ENCODE measurements around the gene RASD1.

The RASD1 gene

DNA sequence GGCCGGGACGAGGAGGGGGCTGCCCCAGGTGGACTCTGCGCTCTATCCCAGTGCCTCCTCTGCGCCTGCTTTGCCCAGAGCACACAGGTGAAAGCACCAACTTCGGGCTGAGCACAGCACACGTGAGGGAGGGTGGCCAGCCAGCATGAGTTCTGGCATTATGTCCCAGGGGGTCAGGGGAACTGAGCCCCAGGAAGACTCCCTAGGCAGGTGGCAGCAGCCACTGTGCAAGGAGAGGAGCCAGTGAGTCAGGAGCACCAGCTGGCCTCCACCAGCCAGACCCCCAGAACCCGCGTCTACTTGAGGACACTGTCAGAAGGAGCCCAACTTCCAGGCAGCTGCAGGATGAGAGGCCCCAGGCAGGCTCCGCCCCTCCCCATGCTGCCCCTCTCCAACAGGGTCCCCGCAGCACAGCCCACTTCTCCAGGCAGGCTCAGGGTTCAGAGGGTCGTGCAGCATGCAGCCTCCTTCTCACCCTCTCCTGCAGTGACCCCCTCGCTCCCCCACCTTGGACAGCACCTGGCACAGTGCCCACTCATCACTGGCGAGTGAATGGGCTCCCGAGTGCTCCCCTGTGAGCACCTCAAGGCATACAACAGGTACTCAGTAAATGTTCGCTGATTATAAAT, 44.2 kb upstream of the RASD1 start:
- TF ChIP-seq, protein P1, sequence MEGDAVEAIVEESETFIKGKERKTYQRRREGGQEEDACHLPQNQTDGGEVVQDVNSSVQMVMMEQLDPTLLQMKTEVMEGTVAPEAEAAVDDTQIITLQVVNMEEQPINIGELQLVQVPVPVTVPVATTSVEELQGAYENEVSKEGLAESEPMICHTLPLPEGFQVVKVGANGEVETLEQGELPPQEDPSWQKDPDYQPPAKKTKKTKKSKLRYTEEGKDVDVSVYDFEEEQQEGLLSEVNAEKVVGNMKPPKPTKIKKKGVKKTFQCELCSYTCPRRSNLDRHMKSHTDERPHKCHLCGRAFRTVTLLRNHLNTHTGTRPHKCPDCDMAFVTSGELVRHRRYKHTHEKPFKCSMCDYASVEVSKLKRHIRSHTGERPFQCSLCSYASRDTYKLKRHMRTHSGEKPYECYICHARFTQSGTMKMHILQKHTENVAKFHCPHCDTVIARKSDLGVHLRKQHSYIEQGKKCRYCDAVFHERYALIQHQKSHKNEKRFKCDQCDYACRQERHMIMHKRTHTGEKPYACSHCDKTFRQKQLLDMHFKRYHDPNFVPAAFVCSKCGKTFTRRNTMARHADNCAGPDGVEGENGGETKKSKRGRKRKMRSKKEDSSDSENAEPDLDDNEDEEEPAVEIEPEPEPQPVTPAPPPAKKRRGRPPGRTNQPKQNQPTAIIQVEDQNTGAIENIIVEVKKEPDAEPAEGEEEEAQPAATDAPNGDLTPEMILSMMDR (conservative IDR thresholded peaks at IDR 0.05; ENCODE audit: low read depth, low read length), result no peak
- no peak overlapping the region for H3K4me3 ChIP-seq (ENCODE audit: low read length)
- no peak for DNase-seq (ENCODE audit: low read depth)

DNA sequence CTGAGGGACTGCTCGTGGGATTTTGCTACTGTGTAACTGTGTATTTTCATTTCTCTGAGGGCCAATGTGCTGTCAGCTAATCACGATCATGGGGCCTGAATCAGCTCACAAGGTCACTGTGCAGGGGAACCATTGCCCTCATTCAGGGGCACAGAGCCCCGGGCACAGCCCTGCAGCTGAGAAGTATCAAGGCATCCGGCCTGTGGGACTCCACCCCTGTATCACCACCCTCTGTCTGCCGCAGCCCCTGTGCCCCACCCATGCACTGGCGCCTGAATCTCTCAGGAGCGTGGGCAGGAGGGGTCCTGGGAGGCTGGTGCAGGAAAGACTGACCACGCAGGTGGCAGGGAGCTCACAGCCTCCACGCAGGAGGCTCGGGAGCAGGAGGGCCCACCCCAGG, 43.4 kb upstream of the RASD1 start:
- no peak for DNase-seq (ENCODE audit: low read depth)
- H3K4me3 ChIP-seq (ENCODE audit: low read length), result no peak overlapping the region
- TF ChIP-seq, protein P1 (conservative IDR thresholded peaks at IDR 0.05; ENCODE audit: low read depth, low read length), result no peak

DNA sequence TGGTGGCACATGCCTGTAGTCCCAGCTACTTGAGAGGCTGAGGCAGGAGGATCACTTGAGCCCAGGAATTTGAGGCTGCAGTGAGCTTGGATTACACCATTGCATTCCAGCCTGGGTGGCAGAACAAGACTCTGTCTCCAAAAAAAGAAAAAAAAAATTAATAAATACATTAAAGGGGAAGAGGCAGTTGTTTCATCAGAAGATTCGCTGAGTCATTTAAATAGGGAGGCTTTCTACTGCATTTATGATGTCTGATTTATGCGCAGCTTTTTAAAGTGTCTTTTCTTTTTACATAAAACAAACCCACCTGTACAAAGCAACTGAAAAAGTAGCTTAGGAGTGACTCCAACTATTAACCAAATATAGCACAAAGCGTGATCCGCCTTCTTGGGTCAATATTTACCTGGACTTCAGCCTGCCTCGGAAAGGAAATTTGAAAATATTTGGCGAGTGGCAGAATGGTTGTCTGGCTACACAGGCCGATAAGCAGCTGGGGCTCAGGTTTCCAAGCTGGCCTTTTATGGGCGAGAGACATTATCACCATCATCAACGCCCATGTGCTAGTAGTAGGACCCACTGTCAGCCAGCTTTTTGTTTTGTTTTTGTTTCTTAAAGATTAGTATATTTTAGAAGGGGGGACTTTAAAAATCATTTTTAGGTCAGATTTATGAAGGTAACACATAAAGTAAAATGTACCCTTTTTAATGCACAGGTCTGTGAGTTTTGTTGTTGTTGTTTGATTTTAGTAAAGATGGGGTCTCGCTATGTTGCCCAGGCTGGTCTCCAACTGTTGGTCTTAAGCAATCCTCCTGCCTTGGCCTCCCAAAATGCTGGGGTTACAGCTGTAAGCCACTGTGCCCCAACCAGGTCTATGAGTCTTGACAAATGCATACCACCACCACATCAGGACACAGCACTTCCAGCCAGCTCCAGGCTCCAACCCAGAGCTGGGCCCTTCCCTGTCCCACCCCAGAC, 42.5 kb upstream of the RASD1 start:
- H3K4me3 ChIP-seq (ENCODE audit: low read length), result no peak overlapping the region
- TF ChIP-seq, protein P1 (conservative IDR thresholded peaks at IDR 0.05; ENCODE audit: low read depth, low read length), result no peak
- DNase-seq (ENCODE audit: low read depth), result no peak

DNA sequence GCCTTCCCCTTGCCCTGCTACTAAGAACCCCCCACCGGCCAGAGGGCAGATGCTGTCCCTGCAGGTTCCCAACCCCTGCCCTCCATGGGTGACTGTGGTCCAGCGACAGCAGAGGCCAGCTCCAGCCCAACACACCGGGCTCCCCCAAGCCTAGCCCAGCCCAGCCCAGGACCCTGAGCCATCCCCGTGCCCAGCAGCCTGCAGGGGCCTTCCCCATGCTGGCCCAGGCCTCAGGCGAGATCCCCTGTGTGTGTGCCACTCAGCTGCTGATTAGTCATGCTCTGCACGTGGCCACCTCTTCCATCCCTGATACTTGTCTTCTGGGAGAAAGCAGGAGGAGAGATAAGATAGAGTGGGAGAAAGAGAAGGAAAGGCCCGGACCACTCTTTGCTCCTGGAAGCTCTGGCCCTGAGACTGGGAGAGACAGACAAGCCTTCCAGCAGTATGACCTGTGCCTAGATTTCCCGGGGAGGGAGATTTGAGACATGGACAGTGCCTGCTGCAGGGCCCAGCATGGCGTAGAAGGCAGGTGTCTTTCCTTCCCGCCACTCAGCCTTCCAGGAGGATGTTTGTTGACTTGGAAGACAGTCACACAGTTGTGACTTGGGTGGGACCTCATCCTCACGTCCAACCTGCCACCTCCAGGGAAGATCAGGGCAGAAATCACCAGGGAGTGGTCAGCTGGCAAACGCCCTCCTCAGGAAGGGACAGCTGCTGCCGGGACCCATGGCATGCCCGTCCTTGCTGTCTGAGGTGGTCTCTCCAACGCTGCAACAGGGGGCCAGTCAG, 41.3 kb upstream of the RASD1 start:
- TF ChIP-seq, protein P1 (conservative IDR thresholded peaks at IDR 0.05; ENCODE audit: low read depth, low read length), result no peak
- no peak for DNase-seq (ENCODE audit: low read depth)

DNA sequence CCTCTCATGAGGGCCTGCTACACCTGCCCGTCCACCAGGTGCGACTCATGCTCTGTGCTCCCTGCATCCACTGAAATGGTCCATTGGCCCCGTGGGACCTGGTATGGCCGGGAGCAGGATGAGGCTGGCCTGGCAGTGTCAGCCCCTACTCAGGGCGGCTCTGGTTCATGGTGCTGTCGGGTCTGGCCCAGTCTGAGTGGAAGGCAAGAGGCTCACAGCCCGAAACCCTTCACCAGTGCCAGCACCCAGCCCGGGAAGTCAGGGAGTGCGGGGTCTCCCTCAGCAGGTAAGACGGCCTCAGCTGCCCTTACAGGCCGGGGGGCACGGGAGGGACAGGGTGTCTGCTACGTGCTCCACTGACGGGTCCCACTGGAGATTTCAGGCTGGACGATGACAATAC, 40.5 kb upstream of the RASD1 start:
- no peak for DNase-seq (ENCODE audit: low read depth)
- H3K4me3 ChIP-seq (ENCODE audit: low read length), result no peak overlapping the region
- TF ChIP-seq, protein P1 (conservative IDR thresholded peaks at IDR 0.05; ENCODE audit: low read depth, low read length), result no peak

More for the DNA sequence above, 41.3 kb upstream of the RASD1 start:
- no peak overlapping the region for H3K4me3 ChIP-seq (ENCODE audit: low read length)

DNA sequence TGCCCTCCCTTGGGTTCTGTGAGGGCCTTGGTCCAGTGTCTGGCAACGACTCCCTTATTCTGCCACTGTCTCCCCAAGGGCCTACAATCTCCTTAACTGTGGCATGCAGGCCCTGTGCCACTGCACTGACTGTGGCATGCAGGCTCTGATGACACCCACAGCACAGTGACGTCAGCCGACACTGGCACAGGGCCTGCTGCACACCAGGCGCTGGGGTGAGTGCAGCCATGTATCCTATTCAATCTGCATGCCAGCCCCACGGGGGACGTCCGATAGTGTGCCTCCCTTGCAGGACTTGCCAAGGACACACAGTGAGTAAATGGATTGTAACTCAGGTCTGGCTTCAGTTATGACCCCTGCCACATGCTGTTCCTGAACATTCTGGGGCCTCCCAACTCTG, 39.8 kb upstream of the RASD1 start:
- DNase-seq (ENCODE audit: low read depth), result no peak
- TF ChIP-seq, protein P1 (conservative IDR thresholded peaks at IDR 0.05; ENCODE audit: low read depth, low read length), result no peak
- H3K4me3 ChIP-seq (ENCODE audit: low read length), result no peak overlapping the region
